Eye (tissue), 1 donor: ENCODE measurements around the gene LHX8.

Experiments used
- DNase-seq: peaks from one replicate; pipeline ENCODE4 v3.0.0-alpha.2; 2015

Gene LHX8

GRCh38 chr1:75208862-75209261 is 74.7 kb downstream of the LHX8 start:
- no peak for DNase-seq
